Neuronal stem cell (in vitro differentiated cells): ENCODE data around the gene NAT10.

Source experiments
- DNase-seq: peaks from one replicate; pipeline ENCODE4 v3.0.0-alpha.2; 2013; ENCODE audit warnings: low spot score
- H2AFZ ChIP-seq: one replicate; pipeline ENCODE4 v1.6.1; 2013; ENCODE audit warnings: mild to moderate bottlenecking, low read length, inconsistent platforms
- H2AK5ac ChIP-seq: 2 replicates; pipeline ENCODE4 v1.6.1; 2013; ENCODE audit warnings: low read depth, mild to moderate bottlenecking, inconsistent platforms, low read length, moderate library complexity, mixed read lengths
- H2BK120ac ChIP-seq: 2 replicates; pipeline ENCODE4 v1.6.1; 2013; ENCODE audit warnings: low read depth, mild to moderate bottlenecking, inconsistent platforms, low read length, moderate library complexity, mixed read lengths
- H2BK12ac ChIP-seq: one replicate; pipeline ENCODE4 v1.6.1; 2013; ENCODE audit warnings: low read length, inconsistent platforms
- H2BK15ac ChIP-seq: 2 replicates; pipeline ENCODE4 v1.6.1; 2013; ENCODE audit warnings: mild to moderate bottlenecking, low read length, inconsistent platforms, mixed read lengths
- H2BK5ac ChIP-seq: one replicate; pipeline ENCODE4 v1.6.1; 2013; ENCODE audit warnings: inconsistent platforms, mild to moderate bottlenecking, low read length, moderate library complexity
- H3K14ac ChIP-seq: one replicate; pipeline ENCODE4 v1.6.1; 2013; ENCODE audit warnings: low read length, inconsistent platforms
- H3K18ac ChIP-seq: 2 replicates; pipeline ENCODE4 v1.6.1; 2013; ENCODE audit warnings: low read length, inconsistent platforms
- H3K23ac ChIP-seq: 2 replicates; pipeline ENCODE4 v1.6.1; 2013; ENCODE audit warnings: low read depth, mild to moderate bottlenecking, mixed read lengths, low read length, inconsistent platforms; ENCODE audit not compliant: poor library complexity
- H3K27ac ChIP-seq: replicated peaks from 3 replicates; pipeline ENCODE4 v1.5.1; 2013; ENCODE audit warnings: low read length, inconsistent platforms
- H3K27me3 ChIP-seq, 3 experiments: 2 replicates each; pipeline ENCODE4 v1.6.1; 2013; ENCODE audit warnings: low read length in 3 of 3, mild to moderate bottlenecking in 2 of 3, inconsistent platforms in 1 of 3, low read depth in 1 of 3, mixed read lengths in 1 of 3, moderate library complexity in 1 of 3; ENCODE audit not compliant: control insufficient read depth in 3 of 3, insufficient read depth in 3 of 3
- H3K36me3 ChIP-seq, 2 donors: replicated peaks in 1 of 2; 2 replicates each; pipeline ENCODE4 v1.6.1; 2013; ENCODE audit warnings: low read length in 2 of 2; ENCODE audit not compliant: control insufficient read depth in 2 of 2, insufficient read depth in 2 of 2
- H3K4ac ChIP-seq: 2 replicates; pipeline ENCODE4 v1.6.1; 2013; ENCODE audit warnings: inconsistent platforms, mild to moderate bottlenecking, low read length, moderate library complexity
- H3K4me1 ChIP-seq, 2 donors: 1 replicate in 1 of 2; 2 replicates in 1 of 2; pipeline ENCODE4 v1.6.1; 2013; ENCODE audit warnings: low read length in 2 of 2, low read depth in 1 of 2; ENCODE audit not compliant: control insufficient read depth in 2 of 2, insufficient read depth in 1 of 2
- H3K4me2 ChIP-seq: one replicate; pipeline ENCODE4 v1.6.1; 2013; ENCODE audit warnings: mild to moderate bottlenecking, low read length, inconsistent platforms; ENCODE audit not compliant: insufficient read depth, poor library complexity, severe bottlenecking
- H3K4me3 ChIP-seq, 2 donors: 2 replicates each; pipeline ENCODE4 v1.5.1; 2013; ENCODE audit warnings: low read length in 2 of 2, mild to moderate bottlenecking in 2 of 2, inconsistent platforms in 1 of 2, moderate library complexity in 1 of 2
- H3K79me1 ChIP-seq: one replicate; pipeline ENCODE4 v1.6.1; 2013; ENCODE audit warnings: low read depth, mild to moderate bottlenecking, inconsistent platforms, low read length, moderate library complexity
- H3K9ac ChIP-seq: one replicate; pipeline ENCODE4 v1.6.1; 2013; ENCODE audit warnings: mild to moderate bottlenecking, low read depth, low read length, inconsistent platforms; ENCODE audit not compliant: poor library complexity
- H3K9me3 ChIP-seq, 2 donors: replicated peaks in 1 of 2; 2 replicates each; pipeline versions ENCODE3 to v1.6.1; 2013; ENCODE audit warnings: low read length in 2 of 2, mild to moderate bottlenecking in 2 of 2, inconsistent platforms in 1 of 2, low read depth in 1 of 2, mixed read lengths in 1 of 2, moderate library complexity in 1 of 2; ENCODE audit not compliant: control insufficient read depth in 2 of 2, insufficient read depth in 1 of 2
- H4K8ac ChIP-seq: one replicate; pipeline ENCODE4 v1.6.1; 2013; ENCODE audit warnings: low read depth, mild to moderate bottlenecking, inconsistent platforms, low read length, moderate library complexity
- H4K91ac ChIP-seq: one replicate; pipeline ENCODE4 v1.6.1; 2013; ENCODE audit warnings: low read length, low read depth, mild to moderate bottlenecking, inconsistent platforms; ENCODE audit not compliant: poor library complexity
- WGBS, 2 donors: extraction: QIAGEN DNeasy Blood & Tissue Kit; methylation state at CpG; one replicate each; pipeline ENCODE4 v1.1.7; 2013; ENCODE audit warnings: missing lambda C conversion rate in 2 of 2, mixed read lengths in 1 of 2; ENCODE audit not compliant: insufficient read length in 2 of 2, insufficient replicate concordance in 1 of 2; ENCODE audit errors: extremely low coverage in 2 of 2; 5-methylcytosine and 5-hydroxymethylcytosine counted together

NAT10 gene

GRCh38 chr11:34132261-34132965 lies 27.0 kb downstream of the NAT10 start:
- no peak overlapping the region for H2AK5ac ChIP-seq
- H2BK120ac ChIP-seq, result no peak overlapping the region
- no peak overlapping the region for H2AFZ ChIP-seq
- H4K91ac ChIP-seq, result no peak overlapping the region
- no peak overlapping the region for H3K27ac ChIP-seq
- H3K79me1 ChIP-seq, result no peaks in the 10 kb centered on the region
- no CpG with 5 or more reads among the region's 4 CpGs for WGBS, 2 donors
- no peak for DNase-seq
- no peak overlapping the region for H3K18ac ChIP-seq
- H3K14ac ChIP-seq, result no peak overlapping the region
- H2BK15ac ChIP-seq, result no peak overlapping the region
- H2BK5ac ChIP-seq, result no peak overlapping the region
- no peak overlapping the region for H3K9ac ChIP-seq
- no peak overlapping the region for H3K4me2 ChIP-seq
- H4K8ac ChIP-seq, result no peak overlapping the region
- H3K4me1 ChIP-seq, result no peaks in the 10 kb centered on the region
- H3K36me3 ChIP-seq, result peaks cover 33 to 95% of the 10 kb centered on the region in 2 donors
- no peak overlapping the region for H3K4ac ChIP-seq
- H3K27me3 ChIP-seq, result no peaks in the 10 kb centered on the region
- H2BK12ac ChIP-seq, result no peak overlapping the region
- H3K23ac ChIP-seq, result no peak overlapping the region
- no peak overlapping the region for H3K4me3 ChIP-seq
- H3K9me3 ChIP-seq, result peaks cover 0 to 6% of the 10 kb centered on the region in 2 donors

- no peak overlapping the region for H3K18ac ChIP-seq
- H3K4me2 ChIP-seq, result no peak overlapping the region
- H4K91ac ChIP-seq, result no peak overlapping the region
- H2AK5ac ChIP-seq, result no peak overlapping the region
- peaks cover 39 to 96% of the 10 kb centered on the region in 2 donors for H3K36me3 ChIP-seq
- DNase-seq, result no peak
- no peak overlapping the region for H3K27ac ChIP-seq
- H3K4me3 ChIP-seq, result no peak overlapping the region
- no peaks in the 10 kb centered on the region for H3K4me1 ChIP-seq
- H2AFZ ChIP-seq, result no peak overlapping the region
- H3K9me3 ChIP-seq, result no peaks in the 10 kb centered on the region
- no peak overlapping the region for H3K9ac ChIP-seq
- no peak overlapping the region for H2BK15ac ChIP-seq
- no peak overlapping the region for H3K4ac ChIP-seq
- no peaks in the 10 kb centered on the region for H3K79me1 ChIP-seq
- no peak overlapping the region for H2BK120ac ChIP-seq
- no peak overlapping the region for H4K8ac ChIP-seq
- no peaks in the 10 kb centered on the region for H3K27me3 ChIP-seq
- no peak overlapping the region for H3K23ac ChIP-seq
- H3K14ac ChIP-seq, result no peak overlapping the region
- no peak overlapping the region for H2BK12ac ChIP-seq
- H2BK5ac ChIP-seq, result no peak overlapping the region
- no CpG with 5 or more reads among the region's 5 CpGs for whole genome bisulfite sequencing, 2 donors
These were observed 29.3 kb downstream of the NAT10 start for GRCh38 chr11:34134765-34135164.

GRCh38 chr11:34135439-34135838 lies 30.0 kb downstream of the NAT10 start:
- no peak overlapping the region for H2BK15ac ChIP-seq
- no peak overlapping the region for H3K4me3 ChIP-seq
- no peaks in the 10 kb centered on the region for H3K4me1 ChIP-seq
- H3K4me2 ChIP-seq, result no peak overlapping the region
- H3K79me1 ChIP-seq, result no peaks in the 10 kb centered on the region
- H2BK12ac ChIP-seq, result no peak overlapping the region
- no CpG with 5 or more reads among the region's 3 CpGs for WGBS, 2 donors
- H2AFZ ChIP-seq, result no peak overlapping the region
- H3K18ac ChIP-seq, result no peak overlapping the region
- peaks cover 43 to 96% of the 10 kb centered on the region in 2 donors for H3K36me3 ChIP-seq
- H2BK5ac ChIP-seq, result no peak overlapping the region
- H3K9me3 ChIP-seq, result no peaks in the 10 kb centered on the region
- no peak overlapping the region for H2AK5ac ChIP-seq
- no peak overlapping the region for H2BK120ac ChIP-seq
- DNase-seq, result no peak
- no peak overlapping the region for H4K91ac ChIP-seq
- H3K27ac ChIP-seq, result no peak overlapping the region
- H3K9ac ChIP-seq, result no peak overlapping the region
- H3K23ac ChIP-seq, result no peak overlapping the region
- H3K27me3 ChIP-seq, result no peaks in the 10 kb centered on the region
- H4K8ac ChIP-seq, result no peak overlapping the region
- no peak overlapping the region for H3K14ac ChIP-seq
- H3K4ac ChIP-seq, result no peak overlapping the region

- Histone ChIP-seq H3K4me1 (no peaks in the 10 kb centered on the region), H3K4ac (no peak overlapping the region), H3K14ac (no peak overlapping the region), H2AFZ (no peak overlapping the region), H2BK5ac (no peak overlapping the region), H3K36me3 (peaks cover 48 to 96% of the 10 kb centered on the region in 2 donors), H3K4me2 (no peak overlapping the region), H4K91ac (no peak overlapping the region), H2BK12ac (no peak overlapping the region), H3K18ac (no peak overlapping the region), H3K79me1 (no peaks in the 10 kb centered on the region), H4K8ac (no peak overlapping the region), H2BK15ac (no peak overlapping the region), H3K27ac (no peak overlapping the region), H2BK120ac (no peak overlapping the region), H2AK5ac (no peak overlapping the region), H3K4me3 (no peak overlapping the region), H3K9ac (no peak overlapping the region), H3K23ac (no peak overlapping the region), H3K27me3 (no peaks in the 10 kb centered on the region), H3K9me3 (no peaks in the 10 kb centered on the region)
- DNase-seq, result no peak
- WGBS, 2 donors, result no CpG with 5 or more reads among the region's 8 CpGs
These were observed 31.0 kb downstream of the NAT10 start for GRCh38 chr11:34136420-34136819.
